HFFc6 (cell line): ENCODE measurements around the gene WFDC6. TPM values are rescaled to one million over a fixed set of nuclear protein-coding genes. Genes with fewer than 3 reads are reported as not detected.
"Not testable (repeated sequence)": the region's sequence is repeated elsewhere in the genome, so short reads cannot be mapped to it uniquely, and the experiment has no call there.

ENCODE experiments used
- DNase-seq: peaks from one replicate; pipeline ENCODE4 v3.0.0-alpha.2; 2018
- H3K27ac Mint-ChIP-seq: 2 replicates; pipeline ENCODE4 v1.8.0; 2020; ENCODE audit warnings: mild to moderate bottlenecking, mixed read lengths
- H3K27me3 Mint-ChIP-seq: 2 replicates; pipeline ENCODE4 v1.8.0; 2021; ENCODE audit warnings: mild to moderate bottlenecking, moderate library complexity, mixed read lengths; ENCODE audit not compliant: insufficient read depth
- H3K36me3 Mint-ChIP-seq: 2 replicates; pipeline ENCODE4 v1.8.0; 2021; ENCODE audit warnings: low read depth, mixed read lengths
- H3K4me1 Mint-ChIP-seq: 2 replicates; pipeline ENCODE4 v1.8.0; 2020; ENCODE audit warnings: low read depth, mixed read lengths
- H3K4me3 Mint-ChIP-seq: 2 replicates; pipeline ENCODE4 v1.8.0; 2020; ENCODE audit warnings: mild to moderate bottlenecking, moderate library complexity, mixed read lengths
- H3K9me3 Mint-ChIP-seq: 2 replicates; pipeline ENCODE4 v1.8.0; 2020; ENCODE audit warnings: mild to moderate bottlenecking, mixed read lengths
- long read RNA-seq: library from polyadenylated mRNA; unstranded; transcript quantifications from one replicate; pipeline ENCODE4 v2.0.0, GENCODE V29; 2019
- total RNA-seq, 6 experiments: library from RNA; stranded (reverse); fragmentation: NEBNext Ultra II Directional; extraction: Animal tissue kit (Norgen Biotek cat#: 25700); gene quantifications; 2 replicates in 1 of 6; 3 replicates in 5 of 6; pipeline ENCODE4 v1.2.3, GENCODE V29; 2021
- TF ChIP-seq, protein P1 (sequence below): fragments of 200-600 bp; sonication (generic); IDR thresholded peaks from 2 replicates; pipeline ENCODE4 v1.5.0; 2021; ENCODE audit warnings: antibody characterized with exemption, mild to moderate bottlenecking

WFDC6 gene
- not detected for total RNA-seq
- long read RNA-seq: 0 reads

DNA sequence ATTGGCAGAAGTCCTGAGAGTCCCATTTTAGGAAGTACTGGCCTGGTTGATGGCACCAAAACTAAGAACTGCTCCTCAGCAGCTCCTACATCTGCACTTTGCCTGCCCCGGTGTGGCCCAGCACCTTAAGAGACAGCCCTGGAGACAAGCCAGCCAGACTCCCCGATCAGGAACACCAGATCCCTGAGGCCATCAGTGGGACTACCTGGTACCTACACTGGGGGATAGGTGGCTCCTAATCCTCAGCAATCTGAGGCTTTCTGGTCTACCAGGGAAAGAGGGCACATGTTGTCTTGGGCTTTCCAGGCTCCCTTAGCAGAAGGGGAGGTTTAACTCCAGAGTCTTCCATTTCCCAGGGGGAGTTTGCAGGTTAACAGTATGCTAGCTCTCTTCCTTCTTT, at the start of gene WFDC6:
Gene WFDC6, minus strand, starts transcription at position 101 of the 400 bp plus-strand sequence. Its CDS starts 75 bp downstream, at position 26.
- Mint-ChIP-seq H3K36me3 (no peaks in the 10 kb centered on the region), H3K27ac (no peak within 1 kb of the TSS), H3K9me3 (no peaks in the 10 kb centered on the region), H3K4me3 (no peak within 1 kb of the TSS), H3K27me3 (peaks cover 8% of the 10 kb centered on the region; the same call in 1 of the 2 replicates), H3K4me1 (peaks cover 4% of the 10 kb centered on the region; the same call in 1 of the 2 replicates)
- DNase-seq: no peak
- TF ChIP-seq, protein P1, sequence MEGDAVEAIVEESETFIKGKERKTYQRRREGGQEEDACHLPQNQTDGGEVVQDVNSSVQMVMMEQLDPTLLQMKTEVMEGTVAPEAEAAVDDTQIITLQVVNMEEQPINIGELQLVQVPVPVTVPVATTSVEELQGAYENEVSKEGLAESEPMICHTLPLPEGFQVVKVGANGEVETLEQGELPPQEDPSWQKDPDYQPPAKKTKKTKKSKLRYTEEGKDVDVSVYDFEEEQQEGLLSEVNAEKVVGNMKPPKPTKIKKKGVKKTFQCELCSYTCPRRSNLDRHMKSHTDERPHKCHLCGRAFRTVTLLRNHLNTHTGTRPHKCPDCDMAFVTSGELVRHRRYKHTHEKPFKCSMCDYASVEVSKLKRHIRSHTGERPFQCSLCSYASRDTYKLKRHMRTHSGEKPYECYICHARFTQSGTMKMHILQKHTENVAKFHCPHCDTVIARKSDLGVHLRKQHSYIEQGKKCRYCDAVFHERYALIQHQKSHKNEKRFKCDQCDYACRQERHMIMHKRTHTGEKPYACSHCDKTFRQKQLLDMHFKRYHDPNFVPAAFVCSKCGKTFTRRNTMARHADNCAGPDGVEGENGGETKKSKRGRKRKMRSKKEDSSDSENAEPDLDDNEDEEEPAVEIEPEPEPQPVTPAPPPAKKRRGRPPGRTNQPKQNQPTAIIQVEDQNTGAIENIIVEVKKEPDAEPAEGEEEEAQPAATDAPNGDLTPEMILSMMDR: no peak

- peaks cover 17% of the 10 kb centered on the region for H3K27me3 Mint-ChIP-seq
- H3K27ac Mint-ChIP-seq: no peak overlapping the region
- H3K4me1 Mint-ChIP-seq: no peaks in the 10 kb centered on the region
- TF ChIP-seq, protein P1: no peak
- no peaks in the 10 kb centered on the region for H3K9me3 Mint-ChIP-seq
- H3K36me3 Mint-ChIP-seq: no peaks in the 10 kb centered on the region
- DNase-seq: no peak
- H3K4me3 Mint-ChIP-seq: no peak overlapping the region
These were observed 49.5 kb upstream of the WFDC6 start for GRCh38 chr20:45588800-45589199.

GRCh38 chr20:45585986-45586385, 46.7 kb upstream of the WFDC6 start:
- H3K27ac Mint-ChIP-seq, H3K36me3 Mint-ChIP-seq, H3K4me3 Mint-ChIP-seq, DNase-seq, H3K4me1 Mint-ChIP-seq, H3K9me3 Mint-ChIP-seq: not testable (repeated sequence)
- H3K27me3 Mint-ChIP-seq: peaks cover 20% of the 10 kb centered on the region

GRCh38 chr20:45584294-45584693, 45.0 kb upstream of the WFDC6 start:
- not testable (repeated sequence) for DNase-seq, H3K36me3 Mint-ChIP-seq, H3K4me1 Mint-ChIP-seq, H3K9me3 Mint-ChIP-seq, H3K4me3 Mint-ChIP-seq, H3K27ac Mint-ChIP-seq
- peaks cover 23% of the 10 kb centered on the region for H3K27me3 Mint-ChIP-seq

GRCh38 chr20:45583502-45583901, 44.2 kb upstream of the WFDC6 start:
- Mint-ChIP-seq H3K27me3 (peaks cover 23% of the 10 kb centered on the region), H3K36me3 (no peaks in the 10 kb centered on the region), H3K9me3 (no peaks in the 10 kb centered on the region), H3K27ac (no peak overlapping the region), H3K4me1 (no peaks in the 10 kb centered on the region), H3K4me3 (no peak overlapping the region)
- no peak for DNase-seq
- TF ChIP-seq, protein P1: no peak

DNA sequence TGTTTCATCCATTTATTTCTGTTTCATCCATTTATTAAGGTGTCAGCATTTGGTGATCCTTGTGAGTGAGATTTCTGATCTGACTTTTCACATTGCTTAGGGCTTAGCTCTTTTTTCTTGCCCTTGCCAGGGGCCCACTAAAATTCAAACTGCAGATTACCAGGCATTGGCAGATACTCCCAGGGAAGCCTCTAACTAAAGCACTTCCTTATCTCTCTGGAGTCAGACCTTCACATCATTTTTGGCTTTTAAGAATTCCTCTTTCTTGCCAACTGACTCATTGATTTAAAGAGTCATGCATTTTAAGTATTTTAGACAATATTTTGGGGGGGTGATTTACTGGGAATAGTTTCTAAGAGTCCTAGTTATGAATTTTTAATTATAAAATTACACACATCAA, 42.4 kb upstream of the WFDC6 start:
- no peaks in the 10 kb centered on the region for H3K9me3 Mint-ChIP-seq

More for the DNA sequence above, 42.4 kb upstream of the WFDC6 start:
- TF ChIP-seq, protein P1: no peak
- peaks cover 12% of the 10 kb centered on the region for H3K27me3 Mint-ChIP-seq
- no peak overlapping the region for H3K4me3 Mint-ChIP-seq
- no peaks in the 10 kb centered on the region for H3K36me3 Mint-ChIP-seq
- no peak for DNase-seq
- no peaks in the 10 kb centered on the region for H3K4me1 Mint-ChIP-seq
- H3K27ac Mint-ChIP-seq: no peak overlapping the region
